Activated naive CD8-positive, alpha-beta T cell treated with anti-CD3 and anti-CD28 coated beads for 36 hours (primary cell): ENCODE data around the gene AFF1. TPM values are rescaled to one million over a fixed set of nuclear protein-coding genes. Genes with fewer than 3 reads are reported as not detected.

ENCODE experiments used
- DNase-seq: peaks from one replicate; pipeline ENCODE4 v3.0.0; 2021
- H3K27ac Mint-ChIP-seq: one replicate; pipeline ENCODE4 v1.8.0; 2022; ENCODE audit warnings: mild to moderate bottlenecking, moderate library complexity, mixed read lengths
- H3K27me3 Mint-ChIP-seq: one replicate; pipeline ENCODE4 v1.8.0; 2022; ENCODE audit warnings: mild to moderate bottlenecking, mixed read lengths
- H3K36me3 Mint-ChIP-seq: one replicate; pipeline ENCODE4 v1.8.0; 2021; ENCODE audit warnings: mild to moderate bottlenecking, mixed read lengths
- H3K4me1 Mint-ChIP-seq: one replicate; pipeline ENCODE4 v1.8.0; 2021; ENCODE audit warnings: mixed read lengths
- H3K4me3 Mint-ChIP-seq: one replicate; pipeline ENCODE4 v1.8.0; 2022; ENCODE audit warnings: mild to moderate bottlenecking, moderate library complexity, mixed read lengths
- H3K9me3 Mint-ChIP-seq: one replicate; pipeline ENCODE4 v1.8.0; 2022; ENCODE audit warnings: mixed read lengths
- total RNA-seq, 2 experiments: library from RNA; stranded (reverse); gene quantifications; one replicate each; pipeline ENCODE4 v1.2.3, GENCODE V29; 2021

Gene AFF1
- total RNA-seq, 2 experiments from 2014 or later: 28.7 to 31.5 TPM

- no peaks in the 10 kb centered on the region for H3K9me3 Mint-ChIP-seq
- no peaks in the 10 kb centered on the region for H3K4me1 Mint-ChIP-seq
- H3K4me3 Mint-ChIP-seq: no peak overlapping the region
- H3K36me3 Mint-ChIP-seq: no peaks in the 10 kb centered on the region
- no peak overlapping the region for H3K27ac Mint-ChIP-seq
- H3K27me3 Mint-ChIP-seq: no peaks in the 10 kb centered on the region
- no peak for DNase-seq
Observed at GRCh38 chr4:87153078-87153870, 218.5 kb downstream of the AFF1 start.

DNA sequence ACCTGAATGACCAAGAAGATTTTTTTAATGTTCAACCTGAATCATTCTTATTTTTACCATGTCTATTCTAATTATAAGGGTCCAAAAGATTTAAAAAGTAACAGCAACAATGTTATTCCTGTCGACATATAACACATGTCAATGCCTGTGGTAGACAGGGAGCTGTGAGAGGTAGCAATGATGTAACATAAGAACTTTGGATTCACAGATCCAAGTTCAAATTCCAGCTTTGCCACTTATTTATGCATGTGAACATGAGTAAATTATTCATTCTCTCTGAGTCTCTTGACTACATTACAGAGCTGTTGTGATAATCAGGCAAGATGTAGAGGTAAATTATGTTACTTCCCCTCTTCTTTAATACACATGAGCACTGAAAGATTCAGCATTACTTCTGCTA is 231.1 kb downstream of the AFF1 start:
- no peak for DNase-seq
- Mint-ChIP-seq H3K27me3 (no peaks in the 10 kb centered on the region), H3K27ac (no peak overlapping the region), H3K4me1 (no peaks in the 10 kb centered on the region), H3K9me3 (no peaks in the 10 kb centered on the region), H3K36me3 (peaks cover 8% of the 10 kb centered on the region), H3K4me3 (no peak overlapping the region)

DNA sequence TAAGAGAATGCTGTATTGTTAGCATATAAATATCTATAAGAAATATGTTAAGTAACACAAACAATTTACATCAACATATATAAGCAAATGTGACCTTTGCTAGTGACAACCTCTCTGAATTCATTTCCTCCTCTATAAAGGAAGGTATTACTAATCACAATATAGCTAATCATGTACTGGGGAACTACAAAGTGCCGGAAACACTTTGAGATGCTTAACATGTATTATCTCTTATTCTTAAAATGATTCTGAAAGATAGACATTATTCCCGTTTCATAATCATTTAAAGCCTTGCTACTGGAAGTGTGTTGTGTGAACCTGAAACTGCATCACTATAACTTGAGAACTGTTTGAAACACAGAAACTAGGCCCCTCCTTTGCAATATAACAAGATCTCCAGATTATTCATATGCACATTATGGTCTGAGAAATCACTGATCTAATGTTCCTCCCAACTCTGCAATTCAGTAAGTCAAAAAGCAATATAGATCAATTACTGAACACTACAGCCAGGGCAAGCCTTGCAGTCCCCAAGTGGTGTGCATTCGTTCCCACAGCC is 231.6 kb downstream of the AFF1 start:
- Mint-ChIP-seq H3K27me3 (no peaks in the 10 kb centered on the region), H3K4me1 (no peaks in the 10 kb centered on the region), H3K4me3 (no peak overlapping the region), H3K9me3 (no peaks in the 10 kb centered on the region), H3K36me3 (peaks cover 8% of the 10 kb centered on the region), H3K27ac (no peak overlapping the region)
- no peak for DNase-seq

DNA sequence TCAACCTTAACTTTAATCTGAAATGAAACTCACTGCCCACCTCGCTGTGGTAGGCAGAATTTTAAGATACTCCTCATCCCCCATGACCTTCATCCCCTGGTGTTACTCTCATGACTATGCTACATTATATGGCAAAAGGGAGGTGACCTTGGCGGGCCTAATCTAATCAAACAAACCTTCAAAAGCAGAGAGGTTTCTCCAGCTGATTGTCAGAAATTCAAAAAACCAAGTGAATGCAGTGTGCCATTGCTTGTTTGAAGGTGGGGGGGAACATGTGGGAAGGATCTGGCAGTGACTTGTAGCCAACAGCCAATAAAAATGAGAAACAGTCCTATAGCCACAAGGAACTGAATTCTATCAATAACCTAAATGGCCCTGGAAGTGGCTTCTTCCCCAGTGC is 237.1 kb downstream of the AFF1 start:
- H3K27me3 Mint-ChIP-seq: no peaks in the 10 kb centered on the region
- DNase-seq: no peak
- no peak overlapping the region for H3K27ac Mint-ChIP-seq
- H3K4me1 Mint-ChIP-seq: no peaks in the 10 kb centered on the region
- H3K4me3 Mint-ChIP-seq: no peak overlapping the region
- no peaks in the 10 kb centered on the region for H3K9me3 Mint-ChIP-seq
- H3K36me3 Mint-ChIP-seq: peaks cover 4% of the 10 kb centered on the region

DNA sequence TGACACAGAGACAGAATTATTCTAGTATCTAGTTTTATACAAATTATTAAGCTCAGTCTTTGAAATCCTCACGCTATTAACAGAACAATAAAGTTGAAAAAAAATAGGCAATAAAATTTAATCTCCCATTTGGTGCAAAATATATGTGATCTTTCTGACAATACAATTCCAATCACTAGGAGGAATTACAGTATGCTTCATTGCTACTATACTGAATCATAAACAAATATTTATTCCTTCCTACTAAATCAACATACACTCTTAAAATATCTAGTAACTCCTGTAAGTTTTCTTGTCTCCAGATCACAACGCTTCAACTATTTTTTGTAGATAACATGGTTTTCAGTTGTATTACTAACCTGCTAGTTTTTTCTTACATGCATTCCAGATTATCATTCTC is 239.9 kb downstream of the AFF1 start:
- Mint-ChIP-seq H3K4me1 (no peaks in the 10 kb centered on the region), H3K27me3 (no peaks in the 10 kb centered on the region), H3K9me3 (no peaks in the 10 kb centered on the region), H3K27ac (no peak overlapping the region), H3K4me3 (no peak overlapping the region), H3K36me3 (peaks cover 8% of the 10 kb centered on the region)
- DNase-seq: no peak

GRCh38 chr4:87179751-87180150 is 244.9 kb downstream of the AFF1 start:
- DNase-seq: no peak
- Mint-ChIP-seq H3K27me3 (no peaks in the 10 kb centered on the region), H3K4me1 (no peaks in the 10 kb centered on the region), H3K27ac (no peak overlapping the region), H3K36me3 (peaks cover 16% of the 10 kb centered on the region), H3K4me3 (no peak overlapping the region), H3K9me3 (no peaks in the 10 kb centered on the region)

- Mint-ChIP-seq H3K4me1 (peaks cover 3% of the 10 kb centered on the region), H3K27ac (no peak overlapping the region), H3K27me3 (no peaks in the 10 kb centered on the region), H3K36me3 (peaks cover 16% of the 10 kb centered on the region), H3K4me3 (no peak overlapping the region), H3K9me3 (no peaks in the 10 kb centered on the region)
- no peak for DNase-seq
Observed at GRCh38 chr4:87180767-87181166, 246.0 kb downstream of the AFF1 start.

GRCh38 chr4:87185146-87185870 is 250.5 kb downstream of the AFF1 start:
- H3K4me1 Mint-ChIP-seq: peaks cover 3% of the 10 kb centered on the region
- DNase-seq: no peak
- H3K27ac Mint-ChIP-seq: no peak overlapping the region
- H3K36me3 Mint-ChIP-seq: peaks cover 9% of the 10 kb centered on the region
- H3K4me3 Mint-ChIP-seq: no peak overlapping the region
- no peaks in the 10 kb centered on the region for H3K27me3 Mint-ChIP-seq
- H3K9me3 Mint-ChIP-seq: no peaks in the 10 kb centered on the region

DNA sequence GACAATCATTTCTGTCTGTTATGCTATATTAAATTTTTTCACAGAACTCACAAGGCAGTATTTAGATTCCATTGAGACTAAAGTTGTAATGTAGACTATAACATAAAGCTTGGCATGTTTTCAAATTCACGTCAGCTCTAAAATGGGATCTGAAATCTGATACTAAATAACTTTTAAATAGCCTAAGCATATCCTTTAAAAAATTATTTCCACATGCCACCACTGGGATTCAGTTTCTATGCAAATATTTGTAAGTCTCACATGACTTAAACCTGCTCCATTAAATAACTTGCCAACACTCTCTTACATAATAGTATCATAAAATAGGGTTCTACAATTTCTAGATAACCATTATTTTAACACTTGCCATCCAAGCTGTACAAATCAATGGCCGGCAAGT is 253.2 kb downstream of the AFF1 start:
- Mint-ChIP-seq H3K4me3 (no peak overlapping the region), H3K9me3 (no peaks in the 10 kb centered on the region), H3K36me3 (peaks cover 5% of the 10 kb centered on the region), H3K4me1 (peaks cover 3% of the 10 kb centered on the region), H3K27ac (no peak overlapping the region), H3K27me3 (no peaks in the 10 kb centered on the region)
- no peak for DNase-seq

GRCh38 chr4:87188932-87189331 is 254.1 kb downstream of the AFF1 start:
- Mint-ChIP-seq H3K4me1 (peaks cover 3% of the 10 kb centered on the region), H3K36me3 (peaks cover 4% of the 10 kb centered on the region), H3K4me3 (no peak overlapping the region), H3K27ac (no peak overlapping the region), H3K27me3 (no peaks in the 10 kb centered on the region), H3K9me3 (no peaks in the 10 kb centered on the region)
- DNase-seq: no peak

Other genes with a start within 250 kb of the AFF1 start
- gene SLC10A6, start 85.6 kb upstream of the AFF1 start, total RNA-seq: not detected
- not detected for gene C4orf36, start 42.6 kb upstream of the AFF1 start, total RNA-seq